ENCODE results near the gene ACAA1. TPM values are rescaled to one million over a fixed set of nuclear protein-coding genes. Genes with fewer than 3 reads are reported as not detected.

Gene ACAA1
- total RNA-seq, 2 experiments from 2014 or later: 13.3 to 50.3 TPM

- Histone ChIP-seq H3K9me2 (ENCODE audit: insufficient read depth, low read length) (no peaks in the 10 kb centered on the region; the same call in 1 of the 2 replicates), H3K9me3 (ENCODE audit: low read length) (no peaks in the 10 kb centered on the region), H3K79me2 (ENCODE audit: insufficient read depth, low read depth, low read length) (peaks cover 98% of the 10 kb centered on the region), H3K36me3 (ENCODE audit: insufficient read depth, low read length) (peaks cover 8% of the 10 kb centered on the region), H3K27ac (ENCODE audit: low read depth, low read length, poor library complexity, severe bottlenecking) (no peak overlapping the region), H2AFZ (ENCODE audit: low read length) (no peak overlapping the region), H3K4me2 (ENCODE audit: low read length) (peak overlapping the region; percentile 36), H3K4me3 (ENCODE audit: low read depth, low read length, poor library complexity, severe bottlenecking) (no peak overlapping the region), H4K20me1 (ENCODE audit: insufficient read depth, low read length) (peaks cover 34% of the 10 kb centered on the region), H3K4me1 (ENCODE audit: insufficient read depth, low read length, poor library complexity, severe bottlenecking) (peaks cover 10% of the 10 kb centered on the region)
- ChIA-PET CTCF (ENCODE audit: unreplicated experiment) (no interaction called here), POLR2A (no interaction called here)
- intact Hi-C loops (cut with micrococcal nuclease; ENCODE audit: unreplicated experiment): no loop called here
- no peak for DNase-seq (ENCODE audit: low spot score)
- BruUV-seq (replicated peaks): no TSS peak
- TF ChIP-seq CTCF (conservative IDR thresholded peaks at IDR 0.05; ENCODE audit: low read length): no peak
- TF ChIP-seq EZH2phosphoT487 (IDR thresholded peaks at IDR 0.05; ENCODE audit: borderline replicate concordance, low read depth, low read length): no peak
Observed at GRCh38 chr3:38173834-38174418, 37.0 kb upstream of the ACAA1 start.

GRCh38 chr3:38171622-38172021 is 34.7 kb upstream of the ACAA1 start:
- no peak overlapping the region for H3K4me3 ChIP-seq (ENCODE audit: low read depth, low read length, poor library complexity, severe bottlenecking)
- no peak overlapping the region for H2AFZ ChIP-seq (ENCODE audit: low read length)
- CTCF ChIA-PET (ENCODE audit: unreplicated experiment): no interaction called here
- BruUV-seq (replicated peaks): no TSS peak
- no peaks in the 10 kb centered on the region; the same call in 1 of the 2 replicates for H3K9me2 ChIP-seq (ENCODE audit: insufficient read depth, low read length)
- no peak overlapping the region for H3K27ac ChIP-seq (ENCODE audit: low read depth, low read length, poor library complexity, severe bottlenecking)
- peaks cover 4% of the 10 kb centered on the region for H3K36me3 ChIP-seq (ENCODE audit: insufficient read depth, low read length)
- no peaks in the 10 kb centered on the region for H3K9me3 ChIP-seq (ENCODE audit: low read length)
- peaks cover 31% of the 10 kb centered on the region for H3K4me1 ChIP-seq (ENCODE audit: insufficient read depth, low read length, poor library complexity, severe bottlenecking)
- peaks cover 98% of the 10 kb centered on the region for H3K79me2 ChIP-seq (ENCODE audit: insufficient read depth, low read depth, low read length)
- TF ChIP-seq CTCF (conservative IDR thresholded peaks at IDR 0.05; ENCODE audit: low read length) (no peak), EZH2phosphoT487 (IDR thresholded peaks at IDR 0.05; ENCODE audit: borderline replicate concordance, low read depth, low read length) (no peak)
- no peak for DNase-seq (ENCODE audit: low spot score)
- peaks cover 54% of the 10 kb centered on the region for H4K20me1 ChIP-seq (ENCODE audit: insufficient read depth, low read length)
- no peak overlapping the region for H3K4me2 ChIP-seq (ENCODE audit: low read length)
- POLR2A ChIA-PET: interaction anchor here (1.3 kb wide), 1 partner anchor 35 kb away, joined by 3 read pairs; the partner anchor contains the start of gene ACAA1
- intact Hi-C loops (cut with micrococcal nuclease; ENCODE audit: unreplicated experiment): no loop called here

- Histone ChIP-seq H3K9me2 (ENCODE audit: insufficient read depth, low read length) (no peaks in the 10 kb centered on the region), H3K27ac (ENCODE audit: low read depth, low read length, poor library complexity, severe bottlenecking) (no peak overlapping the region), H3K4me3 (ENCODE audit: low read depth, low read length, poor library complexity, severe bottlenecking) (no peak overlapping the region), H4K20me1 (ENCODE audit: insufficient read depth, low read length) (peaks cover 54% of the 10 kb centered on the region), H3K4me1 (ENCODE audit: insufficient read depth, low read length, poor library complexity, severe bottlenecking) (peaks cover 32% of the 10 kb centered on the region), H3K36me3 (ENCODE audit: insufficient read depth, low read length) (peaks cover 4% of the 10 kb centered on the region), H3K9me3 (ENCODE audit: low read length) (no peaks in the 10 kb centered on the region), H3K4me2 (ENCODE audit: low read length) (no peak overlapping the region), H2AFZ (ENCODE audit: low read length) (no peak overlapping the region), H3K79me2 (ENCODE audit: insufficient read depth, low read depth, low read length) (peaks cover 99% of the 10 kb centered on the region)
- TF ChIP-seq CTCF (conservative IDR thresholded peaks at IDR 0.05; ENCODE audit: low read length) (no peak), EZH2phosphoT487 (IDR thresholded peaks at IDR 0.05; ENCODE audit: borderline replicate concordance, low read depth, low read length) (no peak)
- no TSS peak for BruUV-seq (replicated peaks)
- ChIA-PET CTCF (ENCODE audit: unreplicated experiment) (no interaction called here), POLR2A (interaction anchor here (0.6 to 1.3 kb wide), 3 partner anchors 17 to 273 kb away, joined by 3 to 4 read pairs (median 3); partner anchors contain the start of gene ACAA1)
- intact Hi-C loops (cut with micrococcal nuclease; ENCODE audit: unreplicated experiment): no loop called here
- DNase-seq (ENCODE audit: low spot score): no peak
Observed at GRCh38 chr3:38170722-38171121, 33.8 kb upstream of the ACAA1 start.

Measured in OCI-LY7 (cell line).